Dedifferentiated amniotic fluid mesenchymal stem cell (primary cell): ENCODE results near the gene POU5F2.

ENCODE experiments used
- DNase-seq: peaks from one replicate; pipeline ENCODE4 v3.0.0-alpha.2; 2016; ENCODE audit errors: extremely low spot score

Gene POU5F2, protein sequence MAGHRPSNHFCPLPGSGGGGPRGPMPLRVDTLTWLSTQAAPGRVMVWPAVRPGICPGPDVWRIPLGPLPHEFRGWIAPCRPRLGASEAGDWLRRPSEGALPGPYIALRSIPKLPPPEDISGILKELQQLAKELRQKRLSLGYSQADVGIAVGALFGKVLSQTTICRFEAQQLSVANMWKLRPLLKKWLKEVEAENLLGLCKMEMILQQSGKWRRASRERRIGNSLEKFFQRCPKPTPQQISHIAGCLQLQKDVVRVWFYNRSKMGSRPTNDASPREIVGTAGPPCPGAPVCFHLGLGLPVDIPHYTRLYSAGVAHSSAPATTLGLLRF

DNA sequence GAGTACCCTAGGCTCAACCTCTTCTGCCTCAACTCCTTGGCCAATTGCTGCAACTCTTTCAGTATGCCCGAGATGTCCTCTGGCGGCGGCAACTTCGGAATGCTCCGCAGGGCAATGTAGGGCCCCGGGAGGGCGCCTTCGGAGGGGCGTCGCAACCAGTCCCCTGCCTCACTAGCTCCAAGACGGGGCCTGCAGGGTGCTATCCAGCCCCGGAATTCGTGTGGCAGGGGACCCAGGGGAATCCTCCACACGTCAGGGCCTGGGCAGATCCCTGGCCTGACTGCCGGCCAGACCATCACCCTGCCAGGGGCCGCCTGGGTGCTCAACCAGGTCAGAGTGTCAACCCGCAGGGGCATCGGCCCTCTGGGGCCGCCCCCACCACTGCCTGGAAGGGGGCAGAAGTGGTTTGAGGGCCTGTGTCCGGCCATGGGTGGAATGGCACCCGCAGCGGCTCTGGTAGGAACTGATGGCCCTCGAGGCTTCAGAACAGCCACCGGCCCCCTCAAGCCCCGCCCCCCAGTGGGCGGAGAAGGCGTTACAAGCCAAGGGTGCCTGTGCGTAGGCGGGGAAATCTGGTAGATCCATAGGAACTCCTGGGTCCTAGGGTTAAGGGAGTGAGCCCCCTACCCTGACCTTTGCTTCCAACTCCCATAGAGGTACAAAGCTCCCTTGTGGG is at the start of gene POU5F2:
Gene POU5F2, minus strand, starts transcription at position 465 of the 676 bp plus-strand sequence. Its CDS starts 37 bp downstream, at position 428.
- DNase-seq: no peak

DNA sequence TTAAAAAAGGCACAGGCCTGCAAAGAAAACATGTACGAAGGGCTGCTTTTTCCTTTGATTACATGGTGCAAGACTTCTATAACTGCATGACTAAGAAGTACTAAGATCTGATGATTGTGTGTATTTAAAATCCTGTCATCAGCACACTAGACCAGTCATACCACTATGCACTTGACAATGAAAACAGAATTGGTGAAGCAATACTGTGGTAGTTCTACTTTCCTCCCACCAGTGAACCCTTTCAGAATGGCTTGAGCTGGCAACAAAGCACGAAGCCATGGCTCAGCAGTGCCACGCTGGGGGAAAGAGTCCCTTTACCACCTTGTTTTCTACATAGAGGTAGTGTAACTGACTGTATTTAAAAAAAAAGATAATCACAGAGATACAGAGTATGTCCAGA is 49.0 kb upstream of the POU5F2 start:
- no peak for DNase-seq

DNA sequence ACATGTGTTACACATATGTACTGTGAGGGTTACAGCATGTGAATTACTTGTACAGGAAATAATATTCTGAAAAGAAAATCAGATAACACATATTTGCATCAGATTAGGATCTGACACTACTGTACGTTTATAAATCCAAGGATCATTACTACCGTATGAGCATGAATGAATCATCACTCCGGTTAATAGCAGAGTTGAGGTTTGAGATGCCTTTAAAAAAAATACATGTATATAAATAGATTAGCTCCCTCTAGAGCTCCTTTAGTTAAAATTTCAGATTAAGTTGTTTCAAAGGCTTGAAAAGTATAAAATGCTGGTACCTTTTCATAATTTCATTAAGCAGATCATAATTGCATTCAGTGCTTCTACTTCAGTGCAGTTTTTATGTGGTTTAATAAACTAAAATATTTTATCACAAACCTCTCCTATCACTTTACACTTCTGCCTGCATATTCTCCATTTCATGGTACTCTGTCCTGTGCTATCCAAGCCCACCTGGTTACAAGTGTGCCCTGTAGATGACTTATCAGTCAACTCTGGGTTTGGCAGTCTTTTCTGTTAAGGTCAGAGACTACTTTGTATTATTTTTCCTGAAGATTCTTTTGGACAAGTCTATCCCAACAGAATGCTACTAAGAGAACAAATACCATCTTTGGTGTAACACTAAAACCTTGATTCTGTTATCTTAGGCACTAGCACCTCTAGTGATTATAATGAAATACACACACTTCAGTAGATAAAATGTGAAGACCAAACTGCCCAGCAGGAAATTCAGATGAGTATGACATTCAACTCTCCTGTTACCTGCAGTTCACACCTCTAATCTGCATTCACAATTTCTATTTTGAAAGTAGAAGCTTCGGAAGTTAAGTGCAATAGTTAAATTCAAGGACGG is 48.0 kb upstream of the POU5F2 start:
- peak; percentile 54 for DNase-seq

DNA sequence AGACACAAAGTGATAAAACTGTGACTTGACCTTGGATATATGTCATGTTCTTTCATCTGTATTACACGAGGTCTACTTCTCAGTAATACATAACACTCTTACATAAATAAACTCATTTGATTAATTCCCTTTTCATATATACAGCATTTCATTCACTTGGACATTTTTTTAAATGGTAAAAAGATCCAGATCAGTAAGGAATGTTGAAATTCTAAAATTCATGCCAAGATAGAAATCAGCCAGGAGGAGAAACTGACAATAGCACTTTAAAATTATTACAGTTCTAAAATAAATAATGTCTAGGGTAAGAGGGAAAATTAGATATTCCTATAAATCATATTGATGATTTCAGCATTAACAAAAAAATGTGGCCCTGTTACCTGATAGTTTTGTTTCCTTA is 46.2 kb upstream of the POU5F2 start:
- no peak for DNase-seq

DNA sequence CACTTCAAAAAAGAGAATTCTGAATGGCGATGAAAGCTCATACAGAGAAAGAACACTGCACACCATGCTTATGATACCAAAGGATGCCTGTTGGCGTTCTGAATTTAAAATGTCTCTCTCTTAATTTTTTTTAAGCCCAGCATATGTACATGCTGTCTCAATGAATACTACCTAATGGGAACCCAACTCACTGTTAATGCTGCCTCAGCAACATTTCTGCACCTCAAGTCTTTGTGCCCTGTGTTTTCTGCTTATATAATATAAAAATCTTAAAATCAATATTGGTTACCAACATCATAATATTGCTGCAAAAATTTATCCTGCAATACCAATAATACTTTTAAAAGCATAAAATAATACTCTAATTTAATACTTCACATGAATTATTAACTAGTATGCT is 44.1 kb upstream of the POU5F2 start:
- DNase-seq: no peak

DNA sequence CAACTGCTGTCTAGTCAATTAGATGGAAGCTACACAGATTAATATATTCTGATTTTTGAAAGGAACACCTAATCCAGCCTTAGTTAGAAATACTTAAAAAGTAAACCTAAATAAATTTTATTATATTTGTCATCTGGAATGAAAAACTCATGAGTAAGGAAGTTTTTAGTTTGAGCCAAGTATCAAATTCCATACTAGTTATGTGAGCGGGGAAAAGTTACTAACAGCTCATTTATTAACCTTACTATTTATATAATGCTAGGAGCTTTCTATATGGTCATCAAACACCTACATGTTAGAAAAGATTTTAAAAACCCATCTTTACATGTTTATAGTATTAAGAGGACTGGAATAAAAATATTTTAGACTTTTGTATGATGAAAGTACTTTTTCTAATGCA is 41.6 kb upstream of the POU5F2 start:
- DNase-seq: no peak

DNA sequence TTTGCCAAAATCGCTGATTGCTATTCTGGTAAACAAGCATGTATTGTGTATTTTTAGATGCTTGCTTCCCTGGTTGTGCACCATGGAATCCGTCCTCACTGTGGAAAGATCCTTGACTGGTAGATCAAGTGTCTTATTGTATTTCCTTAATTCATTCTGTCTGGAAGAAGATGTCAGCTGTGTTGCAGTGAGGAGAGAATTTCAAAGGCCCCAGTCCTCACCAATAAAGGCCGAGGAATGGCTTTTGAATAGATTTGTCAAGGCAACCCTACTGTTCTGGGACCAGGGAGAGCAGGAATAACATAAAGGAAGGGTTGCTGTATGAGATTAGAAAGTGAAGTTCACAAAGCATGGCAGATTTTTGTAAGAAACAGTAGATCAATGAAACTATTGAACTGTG is 36.2 kb upstream of the POU5F2 start:
- DNase-seq: no peak

DNA sequence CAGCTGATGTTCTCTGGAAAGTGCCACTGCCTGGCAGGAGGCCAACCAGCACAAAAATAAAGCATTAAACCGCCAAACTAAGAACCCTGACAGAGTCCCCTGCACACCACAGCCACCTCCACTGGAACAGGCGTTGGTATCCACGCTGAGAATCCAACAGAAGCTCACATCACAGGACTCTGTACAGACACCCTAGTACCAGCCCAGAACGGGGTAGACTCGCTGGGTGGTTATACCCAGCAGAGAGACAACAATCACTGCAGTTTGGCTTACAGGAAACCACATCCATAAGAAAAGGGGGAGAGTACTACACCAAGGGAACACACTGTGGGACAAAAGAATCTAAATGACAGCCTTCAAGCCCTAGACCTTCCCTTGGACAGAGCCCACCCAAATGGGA is 15.0 kb upstream of the POU5F2 start:
- DNase-seq: no peak

DNA sequence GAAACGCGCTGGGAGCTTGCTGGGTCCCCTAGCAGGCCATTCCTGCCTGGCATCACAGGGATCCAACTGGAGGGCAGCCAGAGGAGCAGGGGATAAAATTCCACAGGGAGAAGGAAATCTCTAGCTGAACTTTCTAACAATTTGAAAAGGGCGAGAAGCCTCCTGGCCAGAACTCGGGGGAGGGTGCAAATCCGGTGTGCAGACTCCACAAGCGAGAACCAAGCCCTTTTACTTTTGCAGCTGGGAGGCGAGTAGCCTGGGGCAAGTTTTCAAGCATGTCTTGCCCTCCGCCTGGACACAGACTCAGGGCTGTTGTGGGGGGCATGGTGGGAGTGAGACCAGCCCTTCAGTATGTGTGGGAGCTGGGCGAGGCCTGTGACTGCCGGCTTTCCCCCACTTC is 14.3 kb upstream of the POU5F2 start:
- no peak for DNase-seq

DNA sequence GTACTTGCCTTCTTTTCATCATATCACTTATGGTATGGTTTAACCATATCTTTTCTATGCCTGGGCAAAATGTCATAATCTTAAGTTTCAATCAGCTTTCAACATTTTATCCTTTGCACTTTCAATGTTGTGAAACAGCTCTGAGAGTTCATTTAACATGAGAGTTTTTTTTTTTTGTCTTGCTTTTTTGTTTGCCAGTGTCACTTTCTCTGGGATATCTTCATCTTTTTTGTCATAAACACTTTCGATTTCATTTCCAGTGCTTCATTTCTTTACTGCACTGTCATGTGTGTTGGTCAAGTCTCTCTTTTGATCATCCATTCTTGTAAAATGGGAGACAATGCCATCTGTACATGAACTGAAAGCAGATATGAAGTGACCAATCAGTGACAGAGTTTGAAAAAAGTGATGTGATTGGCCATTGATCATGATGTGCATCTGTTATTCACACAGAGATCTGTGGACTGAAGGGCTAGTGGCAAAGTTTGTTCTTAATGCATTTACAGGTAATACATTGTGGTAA is 7.5 kb upstream of the POU5F2 start:
- no peak for DNase-seq

DNA sequence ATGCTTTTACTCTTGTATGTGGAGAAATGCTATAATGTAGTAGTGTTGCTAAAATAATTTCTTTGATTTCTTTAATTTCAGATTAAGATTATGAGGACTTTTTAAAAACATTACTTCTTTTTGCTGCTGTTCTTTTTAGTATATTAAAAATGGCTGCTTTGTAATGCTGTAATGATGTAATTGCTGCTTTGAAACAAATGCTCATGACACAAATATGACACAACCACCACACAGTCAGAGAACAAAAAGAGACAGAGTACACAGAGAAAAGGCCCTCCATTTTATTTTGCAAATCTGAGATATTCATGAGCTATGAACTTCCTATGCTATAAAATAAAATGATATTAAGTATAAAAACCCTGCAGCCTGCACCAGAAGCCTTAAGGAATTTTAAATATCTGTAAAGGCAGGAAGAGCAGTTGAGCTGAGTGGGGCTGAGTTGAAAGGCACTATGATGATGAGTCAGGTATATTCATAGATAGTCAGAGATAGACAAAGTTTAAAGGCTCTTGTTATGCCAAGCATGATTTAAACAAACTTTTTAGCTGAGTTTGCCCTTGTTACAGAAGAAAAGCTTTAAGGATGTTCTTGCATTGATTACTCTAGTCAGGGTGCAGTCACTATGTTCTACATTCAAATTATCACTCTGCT is 5.1 kb upstream of the POU5F2 start:
- DNase-seq: no peak

DNA sequence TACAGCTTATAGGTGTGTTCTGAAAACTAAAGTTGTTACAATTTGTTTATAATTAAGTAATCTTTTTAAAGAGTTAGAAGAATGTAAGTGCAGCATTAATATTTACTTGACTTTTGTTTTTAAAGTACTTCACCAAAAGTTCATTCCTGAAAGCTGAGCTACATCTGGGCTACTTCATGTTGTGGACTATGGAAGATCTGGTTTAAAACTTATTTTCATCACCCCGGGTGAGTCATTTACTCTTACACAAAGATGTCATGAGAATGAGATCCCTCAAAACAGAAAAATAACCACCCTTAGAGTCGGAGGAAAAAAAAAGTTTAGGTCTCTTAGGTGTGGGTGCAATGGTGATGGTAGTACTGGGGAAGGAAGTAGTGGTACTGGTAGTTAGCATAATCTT is 5.1 kb downstream of the POU5F2 start:
- DNase-seq: no peak

DNA sequence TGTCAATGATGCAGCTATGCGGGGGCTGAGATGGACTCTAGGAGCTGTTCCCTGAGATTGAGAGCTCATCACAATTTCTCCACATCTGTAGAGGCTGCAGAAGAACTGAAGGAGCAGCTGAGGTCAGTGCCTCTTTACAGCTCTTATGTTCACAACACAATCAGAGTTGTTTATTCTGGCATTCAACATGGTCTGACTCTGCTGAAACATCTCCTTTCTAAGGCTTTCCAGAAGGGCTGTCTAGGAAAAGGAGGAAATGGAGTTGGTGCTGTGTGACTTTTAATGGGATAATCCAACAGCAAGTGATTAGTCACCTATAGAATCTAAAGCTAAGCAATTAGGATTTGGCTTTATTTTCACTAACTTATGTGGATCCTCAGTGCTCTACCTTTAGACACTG is 6.0 kb downstream of the POU5F2 start:
- DNase-seq: no peak

DNA sequence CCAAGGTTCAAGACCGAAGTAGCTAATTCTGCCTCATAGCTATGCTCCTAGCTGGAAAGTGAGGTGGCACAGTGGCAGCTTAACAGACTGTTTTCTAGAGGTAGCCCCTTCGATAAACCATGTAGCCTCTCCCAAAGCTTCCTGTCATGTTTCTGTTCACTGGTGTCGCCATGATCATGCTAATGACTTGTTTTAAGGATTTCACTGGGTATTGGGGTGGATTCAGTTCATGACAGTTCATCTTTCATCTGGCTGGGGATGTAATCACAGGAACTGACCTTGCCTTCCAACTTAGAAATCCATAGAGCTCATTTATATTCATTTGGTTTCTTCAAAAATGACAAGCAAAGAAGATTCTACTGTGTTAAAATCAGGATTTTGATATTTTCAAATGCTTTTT is 9.4 kb downstream of the POU5F2 start:
- no peak for DNase-seq

DNA sequence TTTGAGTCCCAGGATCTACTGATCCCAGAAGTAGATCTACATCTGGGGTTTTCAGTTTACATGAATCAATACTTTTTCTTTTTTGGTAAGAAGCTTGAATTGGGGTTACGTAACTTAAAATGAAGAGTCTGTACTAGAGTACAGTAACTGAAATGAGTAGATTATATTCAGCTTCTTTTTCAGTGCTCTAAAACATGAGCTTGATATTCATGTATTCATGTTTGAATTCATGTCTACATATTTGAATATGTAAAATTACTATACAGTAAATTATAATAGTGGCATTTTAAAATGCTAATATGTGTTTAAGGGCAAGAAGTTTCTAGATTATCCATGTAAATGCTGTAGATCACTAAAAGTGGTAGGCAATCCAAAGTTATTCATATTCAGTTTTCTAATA is 14.8 kb downstream of the POU5F2 start:
- no peak for DNase-seq

DNA sequence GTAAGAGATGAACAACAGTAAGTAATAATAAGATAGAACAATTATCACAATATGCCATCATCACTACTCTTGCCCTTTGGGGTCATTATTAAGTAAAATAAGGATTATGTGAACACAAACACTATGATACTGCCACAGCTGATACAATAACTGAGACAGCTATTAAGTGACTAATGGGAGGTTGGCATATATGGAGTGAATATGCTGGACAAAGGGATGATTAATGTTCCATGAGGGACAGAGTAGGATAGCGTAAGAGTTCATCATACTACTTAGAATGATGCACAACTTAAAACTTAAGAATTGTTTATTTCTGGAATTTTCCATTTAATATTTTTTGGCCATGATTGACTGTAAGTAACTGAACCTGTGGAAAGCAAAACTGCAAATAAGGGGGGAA is 16.6 kb downstream of the POU5F2 start:
- no peak for DNase-seq

DNA sequence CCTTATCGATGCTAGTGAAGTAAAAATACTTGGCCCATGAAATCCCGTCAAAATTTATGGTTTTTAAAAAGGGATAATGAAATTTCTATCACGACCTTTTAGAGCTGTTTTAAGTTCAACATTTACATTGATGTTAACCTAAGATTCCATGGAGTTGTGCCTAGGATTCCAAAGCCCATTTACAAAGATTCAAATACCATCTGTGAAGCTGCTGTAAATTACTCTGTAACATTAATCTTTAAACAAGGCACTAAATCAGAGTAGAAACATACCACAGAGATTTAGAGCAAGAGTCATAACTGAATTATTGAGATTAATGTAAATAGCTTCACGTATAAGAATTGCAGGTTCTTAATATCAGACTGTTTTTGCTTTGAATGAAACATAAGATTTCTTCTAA is 17.7 kb downstream of the POU5F2 start:
- DNase-seq: no peak

DNA sequence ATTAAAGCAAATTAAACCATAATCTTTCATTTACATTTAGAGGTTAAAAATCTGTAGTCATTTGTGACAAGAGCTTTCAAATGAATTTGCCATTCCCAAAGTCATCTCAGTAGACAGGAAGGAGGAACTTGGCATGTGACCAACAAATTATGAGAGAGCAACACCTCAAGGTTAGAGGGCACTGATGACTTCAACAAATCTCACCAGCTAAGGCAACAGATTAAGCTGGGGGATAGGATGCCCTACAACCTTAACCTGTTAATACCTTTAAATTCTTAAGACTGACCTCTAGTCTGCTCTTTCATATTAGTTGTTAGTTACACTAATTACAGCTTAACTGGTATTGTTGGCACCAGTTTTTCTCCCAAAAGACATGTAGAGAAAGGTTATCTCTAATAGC is 18.4 kb downstream of the POU5F2 start:
- DNase-seq: no peak

DNA sequence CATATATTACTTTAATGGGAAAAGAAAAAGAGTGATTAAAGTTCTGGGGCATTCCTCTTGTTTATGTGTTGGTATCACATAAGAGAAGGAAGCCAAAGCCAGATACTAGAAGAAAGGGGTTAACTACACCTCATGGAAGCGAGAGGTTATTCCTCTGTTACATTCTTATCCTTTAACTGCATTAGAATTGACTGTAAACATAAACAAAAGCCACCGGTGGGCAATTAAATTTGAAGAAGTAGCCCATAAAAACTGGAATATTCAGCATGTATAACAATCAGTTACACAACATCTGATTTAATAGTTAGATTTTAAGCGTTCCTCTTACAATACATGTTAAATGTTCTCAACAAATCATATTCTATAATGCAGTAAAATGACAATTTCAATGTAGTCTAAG is 18.8 kb downstream of the POU5F2 start:
- DNase-seq: no peak

DNA sequence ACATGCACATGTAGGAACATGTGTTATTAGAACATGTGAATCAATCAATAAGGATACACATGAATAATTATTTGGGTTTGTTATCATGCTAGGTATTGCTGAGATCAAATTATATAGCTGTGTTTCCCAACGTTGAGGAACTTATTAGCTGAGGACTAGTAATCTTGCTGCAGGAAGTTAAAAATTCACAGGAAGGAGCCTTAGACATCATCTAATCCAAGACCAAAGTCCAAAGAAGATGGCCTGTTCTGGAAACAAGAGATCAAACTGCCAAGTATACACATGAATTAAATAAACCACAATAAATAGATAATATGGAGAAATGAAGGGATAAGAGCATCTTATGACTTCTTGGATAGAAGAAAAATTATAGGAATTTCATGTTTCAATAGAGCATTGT is 19.9 kb downstream of the POU5F2 start:
- no peak for DNase-seq

DNA sequence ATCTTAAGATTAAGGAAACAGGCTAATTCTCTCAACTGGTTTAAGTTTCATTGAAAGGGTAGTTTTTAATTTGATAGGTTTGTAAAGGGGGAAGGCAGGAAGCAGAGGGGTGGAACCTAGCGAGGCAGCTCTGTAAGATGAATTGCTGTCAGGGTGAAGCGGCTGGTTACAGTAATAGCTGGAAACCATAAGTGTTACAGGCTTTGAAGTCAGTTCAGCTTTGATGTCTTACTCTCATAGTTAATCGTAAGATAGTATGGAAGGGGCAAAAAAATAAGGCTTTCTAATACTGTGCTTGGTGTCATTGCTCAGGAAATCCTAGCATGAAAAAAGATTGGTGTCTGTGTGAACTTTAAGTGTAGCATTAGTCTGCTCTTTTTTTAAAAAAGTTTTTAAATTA is 20.3 kb downstream of the POU5F2 start:
- no peak for DNase-seq

DNA sequence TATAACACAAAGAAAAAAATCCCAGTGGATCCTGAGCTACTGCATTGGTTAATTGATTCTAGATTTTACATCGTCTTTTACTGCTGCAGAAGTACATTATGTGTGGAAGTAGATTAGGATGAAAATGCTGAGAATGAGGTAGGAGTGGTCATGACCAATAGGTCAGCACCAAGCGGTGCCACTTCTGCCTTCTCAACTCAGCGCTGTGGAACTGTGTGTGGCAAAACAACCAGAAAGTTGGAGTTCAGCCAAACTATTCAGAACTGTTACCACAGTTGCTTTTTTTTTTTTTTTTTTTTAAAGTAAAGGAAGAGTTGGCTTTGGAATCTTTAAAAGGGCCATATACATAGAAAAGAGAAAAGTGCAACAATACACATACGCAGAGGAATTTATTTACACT is 24.2 kb downstream of the POU5F2 start:
- DNase-seq: no peak
